WTC11 (cell line): ENCODE data around the gene CDK6.

Source experiments
- CTCF ChIP-seq: fragments of 200-600 bp; IDR thresholded peaks from 2 replicates; pipeline ENCODE4 v1.8.0; 2022; ENCODE audit warnings: antibody characterized with exemption
- E2F5 ChIP-seq: sonication (generic); formaldehyde crosslinking; IDR thresholded peaks from 2 replicates; pipeline ENCODE4 v1.8.1; 2022; ENCODE audit warnings: mild to moderate bottlenecking, moderate library complexity, missing genetic modification reagents
- ELF4 ChIP-seq: sonication (generic); formaldehyde crosslinking; IDR thresholded peaks from 2 replicates; pipeline ENCODE4 v1.8.1; 2022; ENCODE audit warnings: low read depth, mild to moderate bottlenecking, moderate library complexity, missing genetic modification reagents
- FOXJ3 ChIP-seq: sonication (generic); formaldehyde crosslinking; IDR thresholded peaks from 2 replicates; pipeline ENCODE4 v1.9.0; 2021; ENCODE audit warnings: missing genetic modification reagents, mild to moderate bottlenecking, borderline replicate concordance
- GABPB1 ChIP-seq: sonication (generic); formaldehyde crosslinking; IDR thresholded peaks from 2 replicates; pipeline ENCODE4 v1.8.1; 2023; ENCODE audit warnings: mild to moderate bottlenecking, missing genetic modification reagents
- HMGXB4 ChIP-seq: sonication (generic); formaldehyde crosslinking; IDR thresholded peaks from 2 replicates; pipeline ENCODE4 v1.8.1; 2023; ENCODE audit warnings: mild to moderate bottlenecking, moderate library complexity, missing genetic modification reagents
- MAX ChIP-seq: sonication (generic); formaldehyde crosslinking; IDR thresholded peaks from 2 replicates; pipeline ENCODE4 v1.8.0; 2022; ENCODE audit warnings: mild to moderate bottlenecking, missing genetic modification reagents
- NR1H2 ChIP-seq: sonication (generic); formaldehyde crosslinking; IDR thresholded peaks from 2 replicates; pipeline ENCODE4 v1.9.0; 2021; ENCODE audit warnings: mild to moderate bottlenecking, moderate library complexity, missing genetic modification reagents
- NR3C1 ChIP-seq: sonication (generic); formaldehyde crosslinking; conservative IDR thresholded peaks from 2 replicates; pipeline ENCODE4 v1.8.1; 2023; ENCODE audit warnings: low read depth, mild to moderate bottlenecking, missing genetic modification reagents
- SP1 ChIP-seq: sonication (generic); formaldehyde crosslinking; conservative IDR thresholded peaks from 2 replicates; pipeline ENCODE4 v1.8.1; 2022; ENCODE audit warnings: missing genetic modification reagents
- USF2 ChIP-seq: sonication (generic); formaldehyde crosslinking; IDR thresholded peaks from 2 replicates; pipeline ENCODE4 v1.8.1; 2023; ENCODE audit warnings: mild to moderate bottlenecking, missing genetic modification reagents, moderate library complexity
- ZNF138 ChIP-seq: sonication (generic); formaldehyde crosslinking; conservative IDR thresholded peaks from 2 replicates; pipeline ENCODE4 v1.8.1; 2022; ENCODE audit warnings: mild to moderate bottlenecking, moderate library complexity, missing genetic modification reagents

- TF ChIP-seq USF2 (CRISPR knock-in tag) (no peak), NR1H2 (CRISPR knock-in tag) (no peak), CTCF (no peak), NR3C1 (CRISPR knock-in tag) (no peak), MAX (no peak), E2F5 (CRISPR knock-in tag) (no peak), ZNF138 (CRISPR knock-in tag) (no peak), ELF4 (no peak), FOXJ3 (CRISPR knock-in tag) (no peak), GABPB1 (CRISPR knock-in tag) (no peak), HMGXB4 (no peak), SP1 (no peak)
Observed at GRCh38 chr7:92647011-92647625, 189.3 kb downstream of the CDK6 start.
